GM13976 (cell line): ENCODE measurements around the gene ARRB1.
"Not testable (repeated sequence)": the region's sequence is repeated elsewhere in the genome, so short reads cannot be mapped to it uniquely, and the experiment has no call there.

Experiments
- DNase-seq: peaks from one replicate; pipeline ENCODE4 v3.0.0; 2012; ENCODE audit warnings: low spot score
- in situ Hi-C: fragments of 300-500 bp; cut with MboI; formaldehyde crosslinking; loops from one replicate; pipeline ENCODE4 v1.12.0; 2022; ENCODE audit warnings: low sequenced_read_pairs, mixed read lengths, inconsistent platforms; ENCODE audit not compliant: unreplicated experiment
- TF ChIP-seq, protein P1 (sequence below): IDR thresholded peaks from 2 replicates; pipeline ENCODE4 v1.5.1; 2012; ENCODE audit warnings: borderline replicate concordance, mild to moderate bottlenecking; ENCODE audit not compliant: insufficient read depth; ENCODE audit errors: extremely low read depth, missing control alignments, control extremely low read depth

ARRB1 gene

GRCh38 chr11:75306529-75306928 is 44.9 kb downstream of the ARRB1 start:
- in situ Hi-C loops: no loop called here
- TF ChIP-seq, protein P1, sequence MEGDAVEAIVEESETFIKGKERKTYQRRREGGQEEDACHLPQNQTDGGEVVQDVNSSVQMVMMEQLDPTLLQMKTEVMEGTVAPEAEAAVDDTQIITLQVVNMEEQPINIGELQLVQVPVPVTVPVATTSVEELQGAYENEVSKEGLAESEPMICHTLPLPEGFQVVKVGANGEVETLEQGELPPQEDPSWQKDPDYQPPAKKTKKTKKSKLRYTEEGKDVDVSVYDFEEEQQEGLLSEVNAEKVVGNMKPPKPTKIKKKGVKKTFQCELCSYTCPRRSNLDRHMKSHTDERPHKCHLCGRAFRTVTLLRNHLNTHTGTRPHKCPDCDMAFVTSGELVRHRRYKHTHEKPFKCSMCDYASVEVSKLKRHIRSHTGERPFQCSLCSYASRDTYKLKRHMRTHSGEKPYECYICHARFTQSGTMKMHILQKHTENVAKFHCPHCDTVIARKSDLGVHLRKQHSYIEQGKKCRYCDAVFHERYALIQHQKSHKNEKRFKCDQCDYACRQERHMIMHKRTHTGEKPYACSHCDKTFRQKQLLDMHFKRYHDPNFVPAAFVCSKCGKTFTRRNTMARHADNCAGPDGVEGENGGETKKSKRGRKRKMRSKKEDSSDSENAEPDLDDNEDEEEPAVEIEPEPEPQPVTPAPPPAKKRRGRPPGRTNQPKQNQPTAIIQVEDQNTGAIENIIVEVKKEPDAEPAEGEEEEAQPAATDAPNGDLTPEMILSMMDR: no peak
- no peak for DNase-seq

DNA sequence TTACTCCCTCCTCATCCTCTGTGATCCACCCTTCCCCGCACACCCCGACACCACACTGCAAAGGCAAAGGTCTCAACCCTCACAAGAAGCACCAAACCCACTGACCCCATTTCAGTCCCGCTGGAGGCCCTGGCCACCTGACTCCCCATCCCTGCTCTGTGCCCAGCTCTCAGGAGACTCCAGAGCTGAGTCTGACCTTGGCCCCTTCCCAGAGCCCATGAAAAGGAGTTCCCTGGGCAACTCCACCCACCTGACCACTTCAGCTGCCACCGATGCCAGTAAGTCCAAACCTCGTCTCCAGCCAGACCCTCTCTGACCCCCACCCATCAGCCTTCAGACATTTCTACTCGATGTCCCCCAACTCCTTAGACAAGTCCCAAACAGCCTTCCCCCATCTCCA is 45.5 kb downstream of the ARRB1 start:
- in situ Hi-C loops: no loop called here
- no peak for DNase-seq
- TF ChIP-seq, protein P1: no peak

DNA sequence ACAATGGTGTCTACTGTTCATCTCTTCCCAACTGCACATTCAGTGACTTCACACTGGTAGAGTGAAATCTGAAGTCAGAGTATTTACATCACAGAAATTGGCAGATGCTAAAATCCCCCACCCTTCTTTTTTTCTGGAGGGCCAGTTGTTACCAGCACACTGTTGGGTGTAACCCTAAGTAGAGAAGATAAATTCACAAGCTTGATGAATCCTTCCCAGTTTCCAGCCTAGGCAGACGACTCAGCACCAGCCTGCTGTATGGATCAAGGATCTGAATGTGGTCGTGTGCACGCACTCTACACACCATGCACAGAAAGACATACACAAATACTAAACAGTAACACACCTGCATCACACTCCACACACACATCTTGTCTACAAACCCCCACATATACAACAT is 46.0 kb downstream of the ARRB1 start:
- no peak for DNase-seq
- TF ChIP-seq, protein P1: no peak
- in situ Hi-C loops: no loop called here

DNA sequence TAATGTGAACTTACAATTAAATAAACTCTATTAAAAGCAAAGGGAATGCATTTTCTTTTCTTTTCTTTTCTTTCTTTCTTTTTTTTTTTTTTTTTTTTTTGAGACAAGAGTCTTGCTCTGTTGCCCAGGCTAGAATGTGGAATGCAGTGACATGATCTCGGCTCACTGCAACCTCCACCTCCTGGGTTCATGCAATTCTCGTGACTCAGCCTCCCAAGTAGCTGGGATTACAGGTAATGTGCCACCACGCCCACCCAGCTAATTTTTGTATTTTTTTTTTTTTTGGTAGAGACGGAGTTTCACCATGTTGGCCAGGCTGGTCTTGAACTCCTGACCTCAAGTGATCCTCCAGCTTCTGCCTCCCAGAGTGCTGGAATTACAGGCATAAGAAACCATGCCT is 46.5 kb downstream of the ARRB1 start:
- in situ Hi-C loops, DNase-seq: not testable (repeated sequence)

- in situ Hi-C loops: no loop called here
- TF ChIP-seq, protein P1: no peak
- no peak for DNase-seq
These were observed 47.8 kb downstream of the ARRB1 start for GRCh38 chr11:75303544-75304224.

DNA sequence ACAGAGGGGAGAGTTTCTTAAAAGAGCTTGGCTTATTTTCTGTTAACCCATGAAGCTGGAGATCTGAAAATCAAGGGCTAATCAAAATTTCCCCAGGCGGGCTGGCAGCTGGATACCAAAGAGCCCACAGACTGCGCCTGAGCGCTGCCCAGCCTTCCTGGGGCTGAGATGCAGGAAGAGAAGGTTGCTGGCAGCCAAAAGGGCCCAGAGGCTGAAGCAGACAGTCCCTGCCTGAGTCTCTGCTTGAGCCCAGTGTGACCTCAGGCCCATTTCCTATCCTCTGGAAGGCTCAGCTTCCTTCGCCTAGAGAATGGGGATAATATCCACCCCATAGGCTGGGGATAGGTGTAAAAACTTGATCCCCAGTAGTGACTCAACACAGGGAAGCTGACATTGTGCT is 49.1 kb downstream of the ARRB1 start:
- in situ Hi-C loops: no loop called here
- TF ChIP-seq, protein P1: no peak
- no peak for DNase-seq

- TF ChIP-seq, protein P1: no peak
- in situ Hi-C loops: no loop called here
These were observed 49.7 kb downstream of the ARRB1 start for GRCh38 chr11:75301601-75302345.

More at GRCh38 chr11:75301601-75302345, 49.7 kb downstream of the ARRB1 start:
- DNase-seq: no peak
